ENCODE data around the gene EDAR. TPM values are rescaled to one million over a fixed set of nuclear protein-coding genes. Genes with fewer than 3 reads are reported as not detected.
A peak's percentile ranks its signal among the peaks of the same experiment; 100 is the strongest.

Gene EDAR
- total RNA-seq, 3 donors from 2014 or later: 0.05 to 0.13 TPM; not detected in 1

DNA sequence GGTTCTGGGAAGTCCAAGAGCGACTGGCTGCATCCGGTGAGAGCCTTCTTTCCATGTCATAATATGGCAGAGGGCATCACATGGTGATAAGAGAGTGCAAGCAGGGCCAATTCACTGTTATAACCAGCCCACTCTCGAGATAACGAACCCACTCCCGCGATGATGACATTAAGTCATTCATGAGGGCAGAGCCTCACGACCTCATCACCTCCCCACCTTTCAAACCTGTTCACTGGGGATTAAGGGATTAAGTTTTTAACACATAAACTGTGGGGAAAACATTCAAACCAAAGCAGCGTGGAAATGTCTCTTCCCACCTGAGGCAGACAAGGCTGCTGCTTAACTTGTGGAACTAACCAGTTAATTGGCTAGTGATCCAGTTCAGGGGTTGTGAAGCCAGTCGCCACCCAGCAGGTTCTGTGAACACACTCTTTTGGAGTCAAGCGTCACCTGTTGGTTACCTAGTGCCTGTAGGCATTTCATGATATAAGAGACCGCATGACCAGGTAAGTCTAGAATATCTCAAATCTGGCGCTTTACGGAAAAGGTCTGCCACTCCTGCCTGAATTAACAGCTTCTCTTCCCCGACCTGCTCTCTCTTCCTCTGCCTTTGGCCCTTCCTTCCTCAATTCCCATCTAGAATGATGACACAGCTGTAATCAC is 54.3 kb downstream of the EDAR start:
- no peak for ATAC-seq
- H3K27me3 Mint-ChIP-seq (ENCODE audit: low read depth): no peaks in the 10 kb centered on the region

DNA sequence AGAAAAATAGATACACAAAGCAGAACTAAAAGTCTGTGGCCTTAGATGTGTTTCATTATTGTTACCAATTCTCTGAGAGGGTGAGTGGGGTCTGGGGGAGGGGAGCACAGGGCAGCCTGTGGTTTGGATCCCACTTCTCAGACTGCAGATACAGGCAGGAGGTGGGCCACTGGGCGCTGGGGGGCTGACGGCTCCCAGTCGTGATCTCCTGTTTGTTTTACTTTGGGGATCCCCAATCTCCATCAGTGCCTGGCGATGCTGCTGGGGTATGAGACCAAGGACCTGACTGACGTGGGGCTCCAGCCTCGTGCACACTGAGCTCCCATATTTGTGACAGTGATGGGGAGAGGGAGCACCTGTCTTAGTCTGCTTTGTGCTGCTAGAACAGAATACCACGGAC is 54.9 kb downstream of the EDAR start:
- no peaks in the 10 kb centered on the region for H3K36me3 Mint-ChIP-seq (ENCODE audit: insufficient read depth)
- no peak overlapping the region for H3K4me3 Mint-ChIP-seq
- ATAC-seq: no peak
- DNase-seq: no peak
- peaks cover 17% of the 10 kb centered on the region for H3K4me1 Mint-ChIP-seq (ENCODE audit: low read depth)
- no peaks in the 10 kb centered on the region for H3K9me3 Mint-ChIP-seq
- no peaks in the 10 kb centered on the region for H3K27me3 Mint-ChIP-seq (ENCODE audit: low read depth)

More for the DNA sequence above, 54.3 kb downstream of the EDAR start:
- Mint-ChIP-seq H3K9me3 (no peaks in the 10 kb centered on the region), H3K4me1 (ENCODE audit: low read depth) (peaks cover 19% of the 10 kb centered on the region), H3K36me3 (ENCODE audit: insufficient read depth) (no peaks in the 10 kb centered on the region), H3K4me3 (no peak overlapping the region)
- no peak for DNase-seq

DNA sequence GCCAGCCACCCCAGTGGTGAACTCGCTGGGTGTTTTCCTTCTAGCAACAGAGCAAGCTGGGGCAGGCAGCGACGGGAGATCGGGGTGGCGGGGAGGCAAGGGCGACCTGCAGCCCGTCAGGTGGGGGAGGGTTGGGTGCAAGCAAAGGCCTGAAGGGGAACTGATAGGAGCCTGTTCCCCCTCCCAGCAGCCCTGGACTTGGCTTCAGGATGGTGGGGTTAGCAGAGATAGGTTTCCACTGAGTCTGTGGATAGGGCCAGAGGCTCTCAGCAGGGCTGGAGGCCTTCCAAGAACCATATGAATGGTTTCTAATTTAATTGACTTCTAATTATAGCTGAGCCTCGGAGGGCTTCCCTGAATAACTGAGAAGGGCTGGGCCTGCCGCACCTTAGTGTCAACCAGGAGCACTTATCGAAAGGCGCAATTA is 55.3 kb downstream of the EDAR start:
- Mint-ChIP-seq H3K4me1 (ENCODE audit: low read depth) (peaks cover 13% of the 10 kb centered on the region), H3K9me3 (no peaks in the 10 kb centered on the region), H3K36me3 (ENCODE audit: insufficient read depth) (no peaks in the 10 kb centered on the region), H3K27me3 (ENCODE audit: low read depth) (no peaks in the 10 kb centered on the region), H3K4me3 (no peak overlapping the region)
- DNase-seq (no peak), ATAC-seq (no peak)

DNA sequence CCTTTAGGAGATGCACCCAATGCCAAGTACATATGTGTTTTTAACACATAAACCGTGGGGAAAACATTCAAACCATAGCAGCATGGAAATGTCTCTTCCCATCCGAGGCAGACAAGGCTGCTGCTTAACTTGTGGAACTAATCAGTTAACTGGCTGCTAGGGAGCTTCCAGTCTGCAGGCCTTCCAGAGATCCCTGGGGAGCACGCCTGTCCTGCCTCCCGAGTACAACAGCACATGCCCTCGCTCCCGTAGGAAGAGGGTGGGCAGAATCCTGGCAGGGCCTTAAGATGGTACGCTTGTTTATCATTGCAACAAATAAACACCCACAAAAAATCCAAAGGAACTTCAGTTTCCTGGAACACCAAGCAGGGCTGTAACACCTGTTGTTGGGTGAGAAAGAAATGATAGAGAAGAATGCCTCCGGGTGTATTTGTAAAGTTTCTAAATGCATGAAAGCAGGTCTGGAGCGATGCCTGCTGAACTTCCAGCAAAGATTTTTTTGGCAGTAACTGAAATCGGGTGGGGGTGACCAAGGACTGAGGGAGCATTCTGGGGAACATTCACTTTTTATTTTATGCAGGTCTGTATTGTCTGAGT is 56.2 kb downstream of the EDAR start:
- no peak for ATAC-seq
- H3K4me3 Mint-ChIP-seq: no peak overlapping the region
- DNase-seq: no peak
- H3K4me1 Mint-ChIP-seq (ENCODE audit: low read depth): peaks cover 10% of the 10 kb centered on the region
- no peaks in the 10 kb centered on the region for H3K27me3 Mint-ChIP-seq (ENCODE audit: low read depth)
- H3K36me3 Mint-ChIP-seq (ENCODE audit: insufficient read depth): no peaks in the 10 kb centered on the region
- no peaks in the 10 kb centered on the region for H3K9me3 Mint-ChIP-seq

DNA sequence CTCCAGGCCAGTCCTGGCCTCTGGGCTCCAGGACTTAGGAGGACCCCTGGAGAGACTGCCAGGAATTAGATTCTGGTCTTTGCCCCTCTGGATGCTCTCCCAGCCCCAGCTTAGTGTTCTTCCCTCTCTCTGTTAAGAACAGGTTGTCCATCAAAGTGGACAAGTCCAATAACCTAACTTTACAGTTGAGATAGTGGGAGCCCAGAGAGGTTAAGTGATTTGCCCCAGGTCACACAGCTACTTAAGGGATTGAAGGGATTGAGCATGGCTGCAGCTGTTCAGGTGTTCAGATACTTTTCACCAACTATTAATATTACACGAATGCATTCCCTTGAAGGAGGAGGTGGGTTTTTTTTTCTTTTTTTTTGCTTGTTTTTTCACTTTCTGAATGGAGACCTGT is 57.6 kb downstream of the EDAR start:
- H3K9me3 Mint-ChIP-seq: no peaks in the 10 kb centered on the region
- H3K27me3 Mint-ChIP-seq (ENCODE audit: low read depth): no peaks in the 10 kb centered on the region
- no peaks in the 10 kb centered on the region for H3K36me3 Mint-ChIP-seq (ENCODE audit: insufficient read depth)
- no peak for DNase-seq
- peaks cover 4% of the 10 kb centered on the region for H3K4me1 Mint-ChIP-seq (ENCODE audit: low read depth)
- no peak for ATAC-seq
- H3K4me3 Mint-ChIP-seq: no peak overlapping the region

DNA sequence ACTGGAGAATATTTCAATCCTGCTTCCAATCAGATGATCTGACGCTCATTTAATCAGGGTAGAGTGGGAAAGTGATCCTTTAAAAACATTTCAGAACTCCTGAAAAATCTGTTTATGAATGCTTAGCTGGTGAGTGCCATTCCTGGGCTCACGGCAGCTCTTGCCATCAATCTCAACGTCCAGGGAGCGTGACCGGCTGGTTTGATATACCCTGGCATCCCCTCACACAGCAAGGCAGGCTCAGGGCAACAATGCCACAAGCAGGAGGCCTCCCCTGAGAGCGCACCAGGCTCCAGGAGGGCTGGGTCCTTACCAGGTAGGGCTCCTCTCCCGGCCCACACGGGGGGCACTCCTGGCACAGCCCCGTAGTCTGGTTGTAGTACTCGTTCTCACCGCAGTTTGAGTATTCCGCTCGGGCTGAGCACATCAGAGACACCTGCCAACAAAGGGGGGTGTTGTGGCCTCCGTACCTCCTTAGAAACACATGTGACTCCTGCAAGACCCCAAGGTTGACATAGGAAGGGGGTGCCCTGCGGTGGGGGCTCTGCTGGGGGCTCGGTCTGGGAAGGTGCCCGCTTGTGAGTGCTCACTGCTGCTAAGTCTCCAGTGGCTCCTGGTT is 59.1 kb downstream of the EDAR start:
- Mint-ChIP-seq H3K27me3 (ENCODE audit: low read depth) (no peaks in the 10 kb centered on the region), H3K9me3 (no peaks in the 10 kb centered on the region), H3K4me3 (no peak overlapping the region), H3K36me3 (ENCODE audit: insufficient read depth) (no peaks in the 10 kb centered on the region), H3K4me1 (ENCODE audit: low read depth) (peaks cover 4% of the 10 kb centered on the region)
- no peak for ATAC-seq
- DNase-seq: no peak

DNA sequence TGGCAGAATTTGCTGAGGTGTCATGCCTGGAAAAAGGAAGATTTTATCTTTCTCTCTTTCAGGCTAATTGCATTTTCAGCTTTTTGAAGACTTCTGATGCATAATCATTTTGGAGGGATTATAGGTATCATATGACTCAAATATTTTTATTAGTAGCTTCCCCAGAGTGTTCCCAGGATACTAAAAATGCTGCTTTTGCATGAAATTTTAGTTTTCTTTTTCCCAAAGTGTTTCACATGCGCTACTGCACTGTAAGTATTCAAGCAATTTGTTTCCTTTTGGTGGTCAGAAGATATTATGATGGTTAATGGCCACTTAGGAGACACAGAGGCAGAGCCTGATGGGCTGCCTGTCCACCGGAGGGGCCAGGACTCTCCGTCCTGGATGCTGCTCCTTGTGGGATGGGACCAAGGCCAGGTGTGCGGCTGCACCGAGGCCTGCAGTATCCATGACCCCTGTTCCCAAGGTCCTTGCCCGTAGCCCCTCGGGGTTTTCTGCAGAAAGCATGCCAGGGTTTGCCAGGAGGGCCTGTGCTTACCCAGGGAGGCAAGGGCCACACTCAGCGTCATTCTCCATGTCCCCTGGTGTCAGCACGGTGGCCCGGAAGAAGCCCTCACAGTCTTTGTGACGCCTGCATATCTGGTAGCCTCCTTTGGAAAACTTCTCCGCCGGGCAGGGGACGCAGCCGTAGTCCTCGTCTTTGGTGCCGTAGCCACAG is 60.2 kb downstream of the EDAR start:
- Mint-ChIP-seq H3K9me3 (no peaks in the 10 kb centered on the region), H3K27me3 (ENCODE audit: low read depth) (no peaks in the 10 kb centered on the region), H3K4me1 (ENCODE audit: low read depth) (peaks cover 4% of the 10 kb centered on the region), H3K36me3 (ENCODE audit: insufficient read depth) (no peaks in the 10 kb centered on the region), H3K4me3 (no peak overlapping the region)
- DNase-seq: no peak
- ATAC-seq: no peak

DNA sequence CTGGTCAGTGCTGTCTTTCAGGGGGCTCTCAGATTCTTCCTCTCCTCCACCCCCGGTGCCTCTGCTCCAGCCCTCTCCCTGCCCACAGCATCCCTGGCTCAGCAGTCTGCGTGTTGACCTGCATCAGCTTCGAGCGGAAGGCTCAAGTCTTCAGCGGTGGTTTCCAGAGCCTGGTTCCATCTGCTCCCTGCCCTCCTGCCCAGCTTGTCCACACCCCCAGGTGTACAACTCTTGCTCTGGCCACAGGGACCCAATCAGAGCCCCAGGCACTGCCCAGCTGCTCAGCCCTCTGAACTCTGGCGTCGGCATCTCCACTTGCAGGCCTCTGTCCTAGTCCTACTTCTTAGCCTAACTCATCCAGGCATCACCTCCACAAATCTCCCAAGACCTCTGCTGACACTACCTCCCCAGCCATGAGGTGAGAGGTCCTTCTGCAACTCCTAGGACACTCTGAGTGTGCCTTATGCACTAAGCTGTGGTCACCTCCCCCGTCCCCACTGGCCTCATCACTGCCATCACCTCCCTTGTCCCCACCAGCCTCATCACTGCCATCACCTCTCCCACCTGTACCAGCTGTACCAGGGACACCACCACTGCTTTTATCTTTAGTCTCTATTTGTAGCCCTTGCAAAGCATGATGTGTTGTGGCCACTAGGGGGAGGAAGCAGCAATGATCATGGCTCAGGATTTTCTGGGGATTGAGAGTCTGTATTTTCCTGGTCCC is 60.9 kb downstream of the EDAR start:
- Mint-ChIP-seq H3K27me3 (ENCODE audit: low read depth) (no peaks in the 10 kb centered on the region), H3K4me1 (ENCODE audit: low read depth) (peaks cover 4% of the 10 kb centered on the region), H3K4me3 (no peak overlapping the region), H3K36me3 (ENCODE audit: insufficient read depth) (no peaks in the 10 kb centered on the region), H3K9me3 (no peaks in the 10 kb centered on the region)
- peak; percentile 31 for DNase-seq
- ATAC-seq: peak; percentile 50 to 53

DNA sequence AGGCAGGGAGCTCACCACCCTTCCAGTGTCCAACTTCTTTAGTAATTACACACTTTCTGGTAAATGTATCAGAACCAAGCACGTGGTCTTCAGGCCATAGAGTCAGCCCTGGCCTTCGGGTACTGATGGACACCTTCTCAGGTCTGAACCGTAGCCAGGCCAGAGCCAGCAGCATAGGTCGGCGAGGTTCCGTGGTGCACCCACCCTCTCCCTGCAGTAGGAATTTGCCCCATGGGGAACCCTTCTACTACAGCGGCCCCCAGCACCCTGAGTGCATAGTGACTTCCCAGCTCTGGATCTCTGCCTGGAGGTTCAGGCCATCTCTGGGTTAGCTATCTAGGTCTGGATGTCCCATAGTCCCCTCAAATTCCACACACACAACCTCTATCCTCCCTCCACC is 61.6 kb downstream of the EDAR start:
- Mint-ChIP-seq H3K4me1 (ENCODE audit: low read depth) (peaks cover 4% of the 10 kb centered on the region), H3K4me3 (no peak overlapping the region), H3K36me3 (ENCODE audit: insufficient read depth) (no peaks in the 10 kb centered on the region), H3K27me3 (ENCODE audit: low read depth) (no peaks in the 10 kb centered on the region), H3K9me3 (no peaks in the 10 kb centered on the region)
- no peak for ATAC-seq
- no peak for DNase-seq

DNA sequence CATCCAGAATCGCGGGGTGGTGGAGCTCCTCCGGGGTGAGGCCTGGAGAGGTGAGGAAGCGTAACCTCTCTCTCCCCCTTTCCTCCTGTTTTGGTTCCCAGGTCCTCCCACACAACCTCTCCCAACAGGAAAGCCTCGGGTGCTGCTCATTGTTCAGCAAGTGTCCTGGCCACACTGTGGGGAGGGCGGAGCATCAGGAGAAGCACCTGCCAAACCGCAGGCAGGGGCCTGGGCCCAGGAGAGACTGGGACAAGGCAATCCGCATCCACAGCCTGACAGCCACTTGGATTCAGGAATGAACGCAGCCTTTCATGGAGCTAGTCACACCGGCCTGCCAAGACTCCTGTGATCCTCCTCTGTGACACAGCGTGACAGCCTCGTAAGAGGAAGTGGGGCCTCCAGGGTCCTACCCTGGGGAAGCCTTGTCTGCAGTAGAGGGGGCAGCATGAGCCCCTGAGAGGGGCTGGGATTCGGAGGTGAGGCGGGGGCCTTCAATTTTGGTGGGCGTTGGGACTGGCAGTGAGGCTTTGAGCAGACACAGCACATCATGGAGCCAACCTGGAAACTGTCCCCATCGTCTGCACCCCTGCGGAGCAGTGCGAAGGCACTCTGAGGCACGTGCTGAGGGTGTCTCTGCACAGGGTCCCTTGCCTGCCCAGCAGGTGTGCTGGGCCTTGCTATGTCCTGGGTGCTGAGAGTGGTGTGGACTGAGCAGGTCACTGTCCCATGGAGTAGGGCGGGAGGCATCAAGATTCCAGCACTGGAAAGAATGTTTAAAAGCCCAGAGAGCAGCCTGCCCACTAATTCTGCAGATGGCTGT is 62.2 kb downstream of the EDAR start:
- H3K4me1 Mint-ChIP-seq (ENCODE audit: low read depth): peaks cover 4% of the 10 kb centered on the region
- H3K36me3 Mint-ChIP-seq (ENCODE audit: insufficient read depth): no peaks in the 10 kb centered on the region
- DNase-seq: no peak
- no peaks in the 10 kb centered on the region for H3K9me3 Mint-ChIP-seq
- no peak for ATAC-seq
- no peak overlapping the region for H3K4me3 Mint-ChIP-seq
- H3K27me3 Mint-ChIP-seq (ENCODE audit: low read depth): no peaks in the 10 kb centered on the region

DNA sequence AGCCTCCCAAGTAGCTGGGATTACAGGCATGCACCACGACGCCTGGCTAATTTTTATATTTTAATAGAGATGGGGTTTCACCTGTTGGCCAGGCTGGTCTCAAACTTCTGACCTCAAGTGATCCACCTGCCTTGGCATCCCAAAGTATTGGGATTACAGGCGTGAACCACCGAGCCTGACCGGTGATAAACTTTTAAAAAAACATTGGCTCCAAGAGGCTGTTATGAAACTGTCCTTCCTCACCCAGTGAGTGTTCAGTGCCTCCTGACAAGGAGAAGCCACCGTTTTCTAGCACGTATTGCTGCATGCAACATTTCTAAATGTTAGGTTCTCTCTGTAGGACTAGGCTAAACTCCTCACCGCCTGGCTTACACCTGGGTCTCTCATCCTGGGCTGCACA is 63.3 kb downstream of the EDAR start:
- H3K36me3 Mint-ChIP-seq (ENCODE audit: insufficient read depth): no peaks in the 10 kb centered on the region
- no peaks in the 10 kb centered on the region for H3K27me3 Mint-ChIP-seq (ENCODE audit: low read depth)
- ATAC-seq (no peak), DNase-seq (no peak)
- peaks cover 4% of the 10 kb centered on the region for H3K4me1 Mint-ChIP-seq (ENCODE audit: low read depth)
- H3K4me3 Mint-ChIP-seq: no peak overlapping the region
- H3K9me3 Mint-ChIP-seq: no peaks in the 10 kb centered on the region

DNA sequence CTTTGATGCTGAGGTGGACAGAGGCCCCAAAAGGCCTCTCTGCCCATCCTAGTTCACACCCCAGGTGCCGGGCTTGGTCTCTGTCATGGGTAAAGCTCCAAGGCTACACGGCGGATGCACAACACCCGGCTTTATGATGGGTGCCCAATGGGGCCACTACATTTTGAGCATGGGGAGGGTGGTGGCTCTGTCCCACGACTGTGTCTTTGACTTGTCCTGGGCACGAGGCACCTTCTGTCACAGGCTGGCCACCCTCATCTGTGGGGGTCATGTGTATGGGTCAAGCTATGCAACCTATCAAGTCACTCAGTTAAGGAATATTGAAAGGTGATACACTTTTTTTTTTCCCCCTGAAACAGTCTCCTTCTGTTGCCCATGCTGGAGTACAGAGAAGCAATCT is 63.7 kb downstream of the EDAR start:
- no peak for ATAC-seq
- H3K4me3 Mint-ChIP-seq: no peak overlapping the region
- no peaks in the 10 kb centered on the region for H3K27me3 Mint-ChIP-seq (ENCODE audit: low read depth)
- no peaks in the 10 kb centered on the region for H3K9me3 Mint-ChIP-seq
- H3K36me3 Mint-ChIP-seq (ENCODE audit: insufficient read depth): no peaks in the 10 kb centered on the region
- H3K4me1 Mint-ChIP-seq (ENCODE audit: low read depth): peaks cover 4% of the 10 kb centered on the region
- no peak for DNase-seq

DNA sequence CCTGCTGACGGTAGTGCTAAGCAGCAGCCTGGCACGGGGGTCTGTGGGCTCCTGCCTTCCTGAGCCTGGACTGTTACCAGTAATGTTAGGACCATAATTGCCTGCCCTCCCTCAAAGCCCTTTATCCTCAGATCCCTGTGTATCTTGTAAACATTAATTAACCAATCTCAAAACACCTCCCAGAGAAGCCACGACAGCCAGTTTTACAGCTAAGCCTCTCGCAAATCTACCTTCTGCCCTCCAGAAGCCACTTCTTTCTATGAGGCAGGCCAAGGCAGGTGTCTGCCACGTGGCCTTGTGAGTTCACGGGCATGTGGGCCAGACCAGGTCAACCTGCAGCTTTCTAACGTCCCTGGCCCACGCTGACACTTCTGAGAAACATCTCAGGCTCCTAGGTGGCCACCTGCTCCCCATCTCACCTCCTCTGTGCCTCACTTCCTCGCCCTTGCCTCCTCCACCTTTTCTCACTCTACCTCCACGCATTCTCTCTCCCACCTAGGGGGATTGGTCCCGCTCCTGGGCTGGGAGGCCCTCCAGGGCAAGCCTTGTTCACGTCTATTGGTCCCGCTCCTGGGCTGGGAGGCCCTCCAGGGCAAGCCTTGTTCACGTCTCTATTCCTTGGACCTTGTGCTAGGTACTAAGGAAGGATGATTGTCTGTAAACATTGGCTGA is 64.3 kb downstream of the EDAR start:
- no peak for DNase-seq
- no peaks in the 10 kb centered on the region for H3K9me3 Mint-ChIP-seq
- no peaks in the 10 kb centered on the region for H3K36me3 Mint-ChIP-seq (ENCODE audit: insufficient read depth)
- no peak for ATAC-seq
- no peaks in the 10 kb centered on the region for H3K27me3 Mint-ChIP-seq (ENCODE audit: low read depth)
- no peak overlapping the region for H3K4me3 Mint-ChIP-seq
- peaks cover 4% of the 10 kb centered on the region for H3K4me1 Mint-ChIP-seq (ENCODE audit: low read depth)

Measured in activated T-cell treated with anti-CD3 and anti-CD28 coated beads, Interleukin-2, amount 50 U/mL, for 4 hours (primary cell).